ENCODE results near the gene TEAD4. TPM values are rescaled to one million over a fixed set of nuclear protein-coding genes. Genes with fewer than 3 reads are reported as not detected.

TEAD4 gene
- total and polyA plus RNA-seq, 2 donors, result 1.6 to 15.1 TPM

DNA sequence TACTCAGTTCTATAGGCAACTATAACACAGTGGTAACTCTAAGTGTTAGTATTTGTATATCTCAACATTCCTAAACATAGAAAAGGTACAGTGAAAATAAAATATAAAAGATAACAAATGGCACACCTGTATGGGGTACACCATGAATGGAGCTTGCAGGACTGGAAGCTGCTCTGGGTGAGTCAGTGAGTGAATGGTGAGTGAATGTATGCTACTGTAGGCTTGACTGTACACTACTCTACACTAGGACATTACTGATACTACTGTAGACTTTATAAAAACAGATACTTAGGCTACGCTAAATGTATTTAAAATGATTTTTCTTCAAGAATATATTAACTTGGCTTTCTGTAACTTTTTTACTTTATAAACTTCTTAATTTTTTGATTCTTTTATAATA is 25.5 kb downstream of the TEAD4 start:
- 100% methylated on average over 1 of the region's 1 CpG for WGBS
- H3K9me3 ChIP-seq (ENCODE audit: control insufficient read depth in 2 of 2, insufficient read depth in 1 of 2, low read length in 1 of 2), result no peaks in the 10 kb centered on the region
- H3K36me3 ChIP-seq (ENCODE audit: control insufficient read depth in 2 of 2, insufficient read depth in 2 of 2, low read length in 1 of 2), result no peaks in the 10 kb centered on the region
- H3K27ac ChIP-seq (ENCODE audit: low read depth in 1 of 2, low read length in 1 of 2), result no peak overlapping the region
- H3K27me3 ChIP-seq (ENCODE audit: control insufficient read depth in 2 of 2, insufficient read depth in 1 of 2, low read length in 1 of 2), result no peaks in the 10 kb centered on the region
- no peak overlapping the region for H3K4me3 ChIP-seq (ENCODE audit: low read length in 2 of 2)
- DNase-seq (ENCODE audit: low read depth in 6 of 9, low spot score in 9 of 9), result no peak
- H3K4me1 ChIP-seq (ENCODE audit: control insufficient read depth in 2 of 2, insufficient read depth in 2 of 2, low read length in 2 of 2), result no peaks in the 10 kb centered on the region

DNA sequence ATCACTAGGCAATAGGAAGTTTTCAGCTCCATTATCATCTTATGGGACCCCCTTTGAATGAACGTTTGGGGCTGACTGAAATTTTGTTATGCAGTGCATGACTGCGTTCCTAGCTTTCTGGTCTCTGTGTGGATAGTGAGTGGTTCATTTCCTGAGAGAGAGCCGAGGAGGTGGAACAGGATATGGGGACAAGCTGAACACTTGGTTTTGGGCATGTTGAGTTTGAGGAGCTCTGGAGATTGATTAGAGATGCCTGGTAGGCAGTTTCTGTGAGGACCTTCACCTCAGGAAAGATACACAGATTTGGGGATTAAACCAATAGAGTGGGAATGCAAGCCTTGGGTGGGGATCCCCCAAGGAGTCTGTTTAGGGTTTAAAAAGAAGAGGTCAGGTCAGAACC is 27.7 kb downstream of the TEAD4 start:
- 78% methylated on average over 3 of the region's 3 CpGs for WGBS
- H3K9me3 ChIP-seq (ENCODE audit: control insufficient read depth in 2 of 2, insufficient read depth in 1 of 2, low read length in 1 of 2), result no peaks in the 10 kb centered on the region
- no peak overlapping the region for H3K4me3 ChIP-seq (ENCODE audit: low read length in 2 of 2)
- H3K27me3 ChIP-seq (ENCODE audit: control insufficient read depth in 2 of 2, insufficient read depth in 1 of 2, low read length in 1 of 2), result no peaks in the 10 kb centered on the region
- DNase-seq (ENCODE audit: low read depth in 6 of 9, low spot score in 9 of 9), result no peak
- no peaks in the 10 kb centered on the region for H3K4me1 ChIP-seq (ENCODE audit: control insufficient read depth in 2 of 2, insufficient read depth in 2 of 2, low read length in 2 of 2)
- no peaks in the 10 kb centered on the region for H3K36me3 ChIP-seq (ENCODE audit: control insufficient read depth in 2 of 2, insufficient read depth in 2 of 2, low read length in 1 of 2)
- no peak overlapping the region for H3K27ac ChIP-seq (ENCODE audit: low read depth in 1 of 2, low read length in 1 of 2)

DNA sequence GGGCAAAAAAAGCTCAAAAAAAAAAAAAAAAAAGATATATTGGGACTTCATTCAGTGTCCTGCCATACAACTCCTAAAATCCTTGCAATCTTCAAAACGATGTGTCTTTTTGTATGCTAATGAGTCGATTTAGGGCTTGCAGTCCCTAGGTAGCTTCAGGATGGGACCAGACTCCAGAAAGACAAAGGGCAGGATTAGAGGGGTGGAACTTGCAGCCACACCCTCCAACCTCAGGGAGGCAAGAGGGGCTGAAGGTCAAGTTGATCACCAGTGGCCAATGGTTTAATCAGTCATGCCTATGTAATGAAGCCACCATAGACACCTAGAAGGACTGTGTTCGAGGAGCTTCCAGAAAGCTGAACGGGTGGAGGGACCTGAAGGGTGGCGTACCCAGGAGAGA is 29.3 kb downstream of the TEAD4 start:
- DNase-seq (ENCODE audit: low read depth in 6 of 9, low spot score in 9 of 9), result no peak
- 98% methylated on average over 5 of the region's 5 CpGs for WGBS
- H3K36me3 ChIP-seq (ENCODE audit: control insufficient read depth in 2 of 2, insufficient read depth in 2 of 2, low read length in 1 of 2), result no peaks in the 10 kb centered on the region

DNA sequence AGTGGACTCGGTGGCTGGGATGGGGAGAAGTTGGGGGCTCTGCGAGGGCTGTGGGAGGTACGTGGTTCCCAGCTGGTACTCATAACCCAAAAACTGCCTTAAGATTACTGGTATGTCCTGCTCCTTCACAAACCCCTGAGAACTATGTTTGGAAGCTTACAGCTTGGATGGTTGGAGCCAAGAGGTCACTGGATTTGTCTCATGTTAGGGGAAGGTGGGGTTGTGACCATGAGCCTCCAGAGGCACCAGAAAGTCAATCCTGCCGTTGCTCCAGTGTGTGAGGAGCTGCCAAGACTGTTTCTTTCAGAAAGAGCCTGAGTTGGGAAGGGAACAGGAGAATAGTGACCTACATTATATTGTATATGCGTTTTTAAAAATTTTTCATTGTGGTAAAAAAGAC is 33.5 kb downstream of the TEAD4 start:
- Histone ChIP-seq H3K27me3 (ENCODE audit: control insufficient read depth in 2 of 2, insufficient read depth in 1 of 2, low read length in 1 of 2) (no peaks in the 10 kb centered on the region), H3K36me3 (ENCODE audit: control insufficient read depth in 2 of 2, insufficient read depth in 2 of 2, low read length in 1 of 2) (no peaks in the 10 kb centered on the region), H3K27ac (ENCODE audit: low read depth in 1 of 2, low read length in 1 of 2) (no peak overlapping the region), H3K4me1 (ENCODE audit: control insufficient read depth in 2 of 2, insufficient read depth in 2 of 2, low read length in 2 of 2) (no peaks in the 10 kb centered on the region), H3K4me3 (ENCODE audit: low read length in 2 of 2) (no peak overlapping the region), H3K9me3 (ENCODE audit: control insufficient read depth in 2 of 2, insufficient read depth in 1 of 2, low read length in 1 of 2) (no peaks in the 10 kb centered on the region)
- 90% methylated on average over 5 of the region's 5 CpGs for WGBS
- no peak for DNase-seq (ENCODE audit: low read depth in 6 of 9, low spot score in 9 of 9)

More for the DNA sequence above, 29.3 kb downstream of the TEAD4 start:
- Histone ChIP-seq H3K4me3 (ENCODE audit: low read length in 2 of 2) (no peak overlapping the region), H3K9me3 (ENCODE audit: control insufficient read depth in 2 of 2, insufficient read depth in 1 of 2, low read length in 1 of 2) (no peaks in the 10 kb centered on the region), H3K4me1 (ENCODE audit: control insufficient read depth in 2 of 2, insufficient read depth in 2 of 2, low read length in 2 of 2) (no peaks in the 10 kb centered on the region), H3K27me3 (ENCODE audit: control insufficient read depth in 2 of 2, insufficient read depth in 1 of 2, low read length in 1 of 2) (no peaks in the 10 kb centered on the region), H3K27ac (ENCODE audit: low read depth in 1 of 2, low read length in 1 of 2) (no peak overlapping the region)

DNA sequence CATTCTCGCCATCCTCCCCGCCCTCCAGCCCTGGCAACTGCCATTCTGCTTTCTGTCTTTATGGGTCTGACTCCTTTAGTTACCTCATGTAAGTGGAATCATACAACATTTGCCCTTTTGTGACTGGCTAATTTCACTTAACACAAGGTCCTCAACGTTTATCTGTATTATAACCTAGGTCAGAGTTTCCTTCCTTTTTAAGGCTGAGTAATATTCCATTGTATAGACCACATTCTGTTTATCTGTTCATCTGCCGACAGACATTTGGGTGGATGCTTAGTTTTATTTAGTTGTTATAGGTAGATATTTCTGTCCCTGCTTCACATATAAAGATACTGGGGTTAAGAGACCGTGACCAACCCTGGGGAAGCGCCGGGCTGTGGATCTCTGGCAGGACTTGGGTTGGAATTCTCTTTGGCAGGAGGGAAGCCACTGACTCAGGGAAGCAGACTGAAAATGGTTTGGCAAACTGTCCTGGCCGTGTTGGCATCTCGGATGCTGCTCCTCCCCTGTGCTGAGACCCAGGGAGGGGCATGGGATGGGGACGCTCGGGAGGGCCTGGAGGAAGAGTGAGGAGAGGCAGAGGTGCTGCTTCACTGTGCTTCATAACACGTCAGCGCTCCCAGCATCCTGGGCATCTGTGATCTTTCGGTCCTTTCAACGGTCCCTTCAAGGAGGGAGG is 38.9 kb downstream of the TEAD4 start:
- no peaks in the 10 kb centered on the region for H3K27me3 ChIP-seq (ENCODE audit: control insufficient read depth in 2 of 2, insufficient read depth in 1 of 2, low read length in 1 of 2)
- H3K36me3 ChIP-seq (ENCODE audit: control insufficient read depth in 2 of 2, insufficient read depth in 2 of 2, low read length in 1 of 2), result no peaks in the 10 kb centered on the region
- no peak overlapping the region for H3K27ac ChIP-seq (ENCODE audit: low read depth in 1 of 2, low read length in 1 of 2)
- 94% methylated on average over 15 of the region's 15 CpGs for WGBS
- H3K4me1 ChIP-seq (ENCODE audit: control insufficient read depth in 2 of 2, insufficient read depth in 2 of 2, low read length in 2 of 2), result peaks cover 0 to 3% of the 10 kb centered on the region in 2 donors
- H3K9me3 ChIP-seq (ENCODE audit: control insufficient read depth in 2 of 2, insufficient read depth in 1 of 2, low read length in 1 of 2), result no peaks in the 10 kb centered on the region
- no peak for DNase-seq (ENCODE audit: low read depth in 6 of 9, low spot score in 9 of 9)
- no peak overlapping the region for H3K4me3 ChIP-seq (ENCODE audit: low read length in 2 of 2)

DNA sequence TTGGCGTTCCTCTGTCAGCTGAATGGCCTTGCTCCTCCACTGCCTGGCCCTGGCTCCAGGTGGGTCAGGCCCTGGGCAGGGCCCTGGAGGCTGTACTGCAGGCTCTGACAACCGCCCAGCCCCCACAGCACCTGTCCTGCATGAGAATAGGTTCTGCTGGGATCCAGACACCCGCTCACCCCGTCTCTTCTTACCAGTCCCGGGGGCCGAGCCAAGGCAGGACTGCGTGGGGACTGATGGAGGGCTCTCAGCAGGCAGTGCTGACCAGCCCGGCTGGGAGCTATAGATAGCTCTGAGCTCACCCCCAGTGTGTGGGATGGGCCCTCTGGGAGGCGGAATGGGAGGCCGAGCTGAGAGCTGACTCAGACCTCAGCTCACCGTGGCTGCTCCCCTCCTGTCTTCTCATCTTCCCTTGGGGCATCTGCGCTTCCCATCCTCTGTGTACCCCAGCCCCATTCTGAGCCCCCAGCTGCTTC is 39.6 kb downstream of the TEAD4 start:
- 94% methylated on average over 12 of the region's 12 CpGs for WGBS
- Histone ChIP-seq H3K9me3 (ENCODE audit: control insufficient read depth in 2 of 2, insufficient read depth in 1 of 2, low read length in 1 of 2) (no peaks in the 10 kb centered on the region), H3K4me3 (ENCODE audit: low read length in 2 of 2) (no peak overlapping the region), H3K27ac (ENCODE audit: low read depth in 1 of 2, low read length in 1 of 2) (no peak overlapping the region), H3K4me1 (ENCODE audit: control insufficient read depth in 2 of 2, insufficient read depth in 2 of 2, low read length in 2 of 2) (peaks cover 0 to 4% of the 10 kb centered on the region in 2 donors), H3K27me3 (ENCODE audit: control insufficient read depth in 2 of 2, insufficient read depth in 1 of 2, low read length in 1 of 2) (no peaks in the 10 kb centered on the region), H3K36me3 (ENCODE audit: control insufficient read depth in 2 of 2, insufficient read depth in 2 of 2, low read length in 1 of 2) (no peaks in the 10 kb centered on the region)
- no peak for DNase-seq (ENCODE audit: low read depth in 6 of 9, low spot score in 9 of 9)

DNA sequence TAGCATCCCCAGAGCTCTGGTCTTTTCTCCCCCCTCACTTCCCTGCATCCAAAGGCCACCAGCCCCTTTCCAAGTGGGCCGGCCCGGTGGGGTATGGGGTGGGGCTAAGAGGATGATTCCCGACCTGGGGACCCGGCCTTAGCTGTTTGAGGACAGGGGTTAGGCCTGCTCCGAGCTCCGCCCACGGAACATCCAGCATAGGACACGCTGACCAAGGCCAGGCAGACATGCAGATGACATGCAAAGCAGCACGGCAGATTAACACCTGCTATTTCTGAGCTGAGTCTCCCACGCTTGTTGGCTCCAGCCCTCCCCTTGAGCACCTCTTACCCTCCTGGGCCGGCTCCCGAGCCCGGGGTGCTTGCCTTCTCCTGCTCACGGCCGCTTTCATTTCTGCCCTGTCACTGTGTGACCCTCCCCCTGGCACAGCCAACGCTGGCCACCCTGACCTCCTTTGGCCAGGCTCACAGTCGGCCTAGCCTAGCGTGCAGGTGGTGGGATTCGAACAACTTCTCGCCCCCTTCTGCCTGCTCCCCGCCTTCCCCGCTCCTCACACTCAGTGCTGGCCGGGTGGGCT is 40.2 kb downstream of the TEAD4 start:
- no peak overlapping the region for H3K27ac ChIP-seq (ENCODE audit: low read depth in 1 of 2, low read length in 1 of 2)
- no peak for DNase-seq (ENCODE audit: low read depth in 6 of 9, low spot score in 9 of 9)

DNA sequence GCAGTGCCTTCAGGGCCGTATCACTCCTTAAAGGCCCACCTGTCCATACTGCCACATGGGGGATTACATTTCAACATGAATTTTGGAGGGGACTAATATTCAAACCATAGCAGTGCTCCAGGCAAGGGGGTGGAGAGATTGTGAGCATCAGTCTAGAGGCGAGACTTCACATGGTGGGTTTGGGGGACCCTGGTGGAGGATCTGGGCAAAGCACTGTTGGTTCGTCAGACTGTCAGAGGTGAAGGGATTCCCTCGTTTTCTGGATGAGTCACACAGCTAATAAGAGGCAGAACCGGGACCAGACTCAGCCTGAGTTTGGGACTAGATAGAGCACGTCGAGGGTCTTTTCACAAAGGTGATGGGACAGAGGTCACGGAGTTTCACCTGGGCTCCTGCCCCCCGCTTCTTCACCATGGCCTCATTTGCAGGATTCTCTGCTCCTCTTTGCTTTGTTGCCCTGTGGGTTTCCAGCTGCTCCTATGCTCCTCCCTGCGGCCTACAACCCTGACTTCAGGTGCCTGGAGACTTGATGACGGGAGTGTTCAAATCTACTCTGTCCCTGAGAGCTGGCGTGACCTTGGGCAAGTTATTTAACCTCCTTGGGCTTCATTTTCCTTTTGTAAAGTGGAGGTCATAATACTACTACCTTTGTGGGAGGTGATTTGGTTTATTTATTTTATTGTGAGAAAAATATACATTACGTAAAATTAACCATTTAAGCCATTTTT is 41.5 kb downstream of the TEAD4 start:
- Histone ChIP-seq H3K27me3 (ENCODE audit: control insufficient read depth in 2 of 2, insufficient read depth in 1 of 2, low read length in 1 of 2) (no peaks in the 10 kb centered on the region), H3K4me3 (ENCODE audit: low read length in 2 of 2) (no peak overlapping the region), H3K9me3 (ENCODE audit: control insufficient read depth in 2 of 2, insufficient read depth in 1 of 2, low read length in 1 of 2) (no peaks in the 10 kb centered on the region), H3K27ac (ENCODE audit: low read depth in 1 of 2, low read length in 1 of 2) (no peak overlapping the region), H3K4me1 (ENCODE audit: control insufficient read depth in 2 of 2, insufficient read depth in 2 of 2, low read length in 2 of 2) (peaks cover 0 to 4% of the 10 kb centered on the region in 2 donors), H3K36me3 (ENCODE audit: control insufficient read depth in 2 of 2, insufficient read depth in 2 of 2, low read length in 1 of 2) (no peaks in the 10 kb centered on the region)
- 71% methylated on average over 13 of the region's 13 CpGs for WGBS
- no peak for DNase-seq (ENCODE audit: low read depth in 6 of 9, low spot score in 9 of 9)

More for the DNA sequence above, 40.2 kb downstream of the TEAD4 start:
- Histone ChIP-seq H3K9me3 (ENCODE audit: control insufficient read depth in 2 of 2, insufficient read depth in 1 of 2, low read length in 1 of 2) (no peaks in the 10 kb centered on the region), H3K36me3 (ENCODE audit: control insufficient read depth in 2 of 2, insufficient read depth in 2 of 2, low read length in 1 of 2) (no peaks in the 10 kb centered on the region), H3K27me3 (ENCODE audit: control insufficient read depth in 2 of 2, insufficient read depth in 1 of 2, low read length in 1 of 2) (no peaks in the 10 kb centered on the region), H3K4me3 (ENCODE audit: low read length in 2 of 2) (no peak overlapping the region), H3K4me1 (ENCODE audit: control insufficient read depth in 2 of 2, insufficient read depth in 2 of 2, low read length in 2 of 2) (peaks cover 0 to 4% of the 10 kb centered on the region in 2 donors)
- WGBS, result 94% methylated on average over 23 of the region's 23 CpGs

DNA sequence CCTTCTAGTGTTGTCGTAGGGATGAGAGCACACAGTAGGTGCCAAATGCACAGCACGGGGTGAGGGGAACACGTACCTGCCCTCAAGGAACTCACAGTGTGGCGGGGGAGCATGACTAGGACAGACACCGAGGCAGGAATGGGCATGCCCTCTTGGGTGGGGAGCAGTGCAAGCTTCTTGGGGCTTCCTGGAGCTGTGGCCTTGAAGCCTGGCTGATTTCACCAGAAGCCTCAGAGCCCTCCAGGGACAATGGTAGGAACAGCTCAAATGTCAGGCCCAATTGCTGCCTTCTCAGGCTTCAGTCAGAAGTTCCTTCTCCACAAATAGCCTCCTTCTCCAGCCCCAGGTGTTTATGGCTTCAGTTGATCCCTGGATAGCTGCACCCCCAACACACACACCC is 43.4 kb downstream of the TEAD4 start:
- 83% methylated on average over 5 of the region's 5 CpGs for WGBS
- H3K36me3 ChIP-seq (ENCODE audit: control insufficient read depth in 2 of 2, insufficient read depth in 2 of 2, low read length in 1 of 2), result no peaks in the 10 kb centered on the region
- no peak overlapping the region for H3K4me3 ChIP-seq (ENCODE audit: low read length in 2 of 2)
- no peaks in the 10 kb centered on the region for H3K27me3 ChIP-seq (ENCODE audit: control insufficient read depth in 2 of 2, insufficient read depth in 1 of 2, low read length in 1 of 2)
- peaks cover 0 to 4% of the 10 kb centered on the region in 2 donors for H3K4me1 ChIP-seq (ENCODE audit: control insufficient read depth in 2 of 2, insufficient read depth in 2 of 2, low read length in 2 of 2)
- peak overlapping the region in 1 of 2 donors; percentile 55 for H3K27ac ChIP-seq (ENCODE audit: low read depth in 1 of 2, low read length in 1 of 2)
- no peaks in the 10 kb centered on the region for H3K9me3 ChIP-seq (ENCODE audit: control insufficient read depth in 2 of 2, insufficient read depth in 1 of 2, low read length in 1 of 2)
- peak in 1 of 9 donors; percentile 17 for DNase-seq (ENCODE audit: low read depth in 6 of 9, low spot score in 9 of 9)

Measured in thymus (tissue), 11 donors.